Measurements from ENCODE around the gene SHROOM1.

Gene SHROOM1

GRCh38 chr5:132839426-132840301, 9.2 kb upstream of the SHROOM1 start:
- Mint-ChIP-seq H3K27ac (peak overlapping the region; percentile 65), H3K4me1 (ENCODE audit: low read depth) (peaks cover 29% of the 10 kb centered on the region), H3K9me3 (no peaks in the 10 kb centered on the region), H3K4me3 (no peak overlapping the region), H3K27me3 (no peaks in the 10 kb centered on the region), H3K36me3 (ENCODE audit: low read depth) (no peaks in the 10 kb centered on the region)
- intact Hi-C loops (cut with micrococcal nuclease): no loop called here

GRCh38 chr5:132838516-132839282, 8.3 kb upstream of the SHROOM1 start:
- no peaks in the 10 kb centered on the region for H3K27me3 Mint-ChIP-seq
- no peaks in the 10 kb centered on the region for H3K36me3 Mint-ChIP-seq (ENCODE audit: low read depth)
- H3K4me3 Mint-ChIP-seq: no peak overlapping the region
- no peaks in the 10 kb centered on the region for H3K9me3 Mint-ChIP-seq
- intact Hi-C loops (cut with micrococcal nuclease): no loop called here
- peaks cover 29% of the 10 kb centered on the region for H3K4me1 Mint-ChIP-seq (ENCODE audit: low read depth)
- no peak overlapping the region for H3K27ac Mint-ChIP-seq

GRCh38 chr5:132837868-132838267, 7.4 kb upstream of the SHROOM1 start:
- peaks cover 2% of the 10 kb centered on the region for H3K27me3 Mint-ChIP-seq
- peak overlapping the region; percentile 55 for H3K27ac Mint-ChIP-seq
- no peaks in the 10 kb centered on the region for H3K9me3 Mint-ChIP-seq
- intact Hi-C loops (cut with micrococcal nuclease): no loop called here
- no peaks in the 10 kb centered on the region for H3K36me3 Mint-ChIP-seq (ENCODE audit: low read depth)
- H3K4me1 Mint-ChIP-seq (ENCODE audit: low read depth): peaks cover 29% of the 10 kb centered on the region
- H3K4me3 Mint-ChIP-seq: no peak overlapping the region

GRCh38 chr5:132836852-132837251, 6.4 kb upstream of the SHROOM1 start:
- H3K4me1 Mint-ChIP-seq (ENCODE audit: low read depth): peaks cover 29% of the 10 kb centered on the region
- H3K27ac Mint-ChIP-seq: no peak overlapping the region
- no peak overlapping the region for H3K4me3 Mint-ChIP-seq
- no peaks in the 10 kb centered on the region for H3K9me3 Mint-ChIP-seq
- intact Hi-C loops (cut with micrococcal nuclease): no loop called here
- H3K27me3 Mint-ChIP-seq: peaks cover 7% of the 10 kb centered on the region
- H3K36me3 Mint-ChIP-seq (ENCODE audit: low read depth): no peaks in the 10 kb centered on the region

GRCh38 chr5:132834057-132834456, 3.6 kb upstream of the SHROOM1 start:
- Mint-ChIP-seq H3K27ac (no peak overlapping the region), H3K36me3 (ENCODE audit: low read depth) (peaks cover 6% of the 10 kb centered on the region), H3K9me3 (no peaks in the 10 kb centered on the region), H3K27me3 (peaks cover 30% of the 10 kb centered on the region), H3K4me1 (ENCODE audit: low read depth) (peaks cover 27% of the 10 kb centered on the region), H3K4me3 (no peak overlapping the region)
- intact Hi-C loops (cut with micrococcal nuclease): no loop called here

GRCh38 chr5:132832612-132833011, 2.2 kb upstream of the SHROOM1 start:
- intact Hi-C loops (cut with micrococcal nuclease): no loop called here
- Mint-ChIP-seq H3K27ac (no peak overlapping the region), H3K4me1 (ENCODE audit: low read depth) (peaks cover 22% of the 10 kb centered on the region), H3K9me3 (no peaks in the 10 kb centered on the region), H3K36me3 (ENCODE audit: low read depth) (peaks cover 6% of the 10 kb centered on the region), H3K27me3 (peaks cover 44% of the 10 kb centered on the region), H3K4me3 (no peak overlapping the region)

- Mint-ChIP-seq H3K36me3 (ENCODE audit: low read depth) (peaks cover 12% of the 10 kb centered on the region), H3K27me3 (peaks cover 57% of the 10 kb centered on the region), H3K4me3 (peak overlapping the region; percentile 96), H3K4me1 (ENCODE audit: low read depth) (peaks cover 22% of the 10 kb centered on the region), H3K27ac (peak overlapping the region; percentile 55), H3K9me3 (no peaks in the 10 kb centered on the region)
- intact Hi-C loops (cut with micrococcal nuclease): loop anchor here (2.0 kb wide), 1 partner anchor 32 kb away; no protein-coding TSS in a partner anchor
Measured at GRCh38 chr5:132831095-132831860, 831 bp upstream of the SHROOM1 start.

GRCh38 chr5:132829742-132830435, 558 bp downstream of the SHROOM1 start:
- Mint-ChIP-seq H3K27me3 (peaks cover 68% of the 10 kb centered on the region), H3K4me1 (ENCODE audit: low read depth) (peaks cover 28% of the 10 kb centered on the region)
- intact Hi-C loops (cut with micrococcal nuclease): loop anchor here (1.0 to 2.0 kb wide), 2 partner anchors 33 to 53 kb away; no protein-coding TSS in a partner anchor

GRCh38 chr5:132828846-132829494, 1.5 kb downstream of the SHROOM1 start:
- Mint-ChIP-seq H3K4me3 (peak overlapping the region; percentile 96), H3K9me3 (no peaks in the 10 kb centered on the region), H3K36me3 (ENCODE audit: low read depth) (peaks cover 21% of the 10 kb centered on the region), H3K4me1 (ENCODE audit: low read depth) (peaks cover 28% of the 10 kb centered on the region), H3K27ac (peak overlapping the region; percentile 77), H3K27me3 (peaks cover 77% of the 10 kb centered on the region)
- intact Hi-C loops (cut with micrococcal nuclease): no loop called here

More at GRCh38 chr5:132829742-132830435, 558 bp downstream of the SHROOM1 start:
- peak overlapping the region; percentile 77 for H3K27ac Mint-ChIP-seq
- H3K36me3 Mint-ChIP-seq (ENCODE audit: low read depth): peaks cover 16% of the 10 kb centered on the region
- peak overlapping the region; percentile 96 for H3K4me3 Mint-ChIP-seq
- no peaks in the 10 kb centered on the region for H3K9me3 Mint-ChIP-seq

GRCh38 chr5:132827943-132828673, 2.3 kb downstream of the SHROOM1 start:
- no peak overlapping the region for H3K27ac Mint-ChIP-seq
- H3K9me3 Mint-ChIP-seq: no peaks in the 10 kb centered on the region
- H3K27me3 Mint-ChIP-seq: peaks cover 84% of the 10 kb centered on the region
- intact Hi-C loops (cut with micrococcal nuclease): no loop called here
- peaks cover 32% of the 10 kb centered on the region for H3K4me1 Mint-ChIP-seq (ENCODE audit: low read depth)
- H3K36me3 Mint-ChIP-seq (ENCODE audit: low read depth): peaks cover 21% of the 10 kb centered on the region
- no peak overlapping the region for H3K4me3 Mint-ChIP-seq

- Mint-ChIP-seq H3K4me3 (no peak overlapping the region), H3K9me3 (no peaks in the 10 kb centered on the region), H3K27me3 (peaks cover 89% of the 10 kb centered on the region), H3K27ac (no peak overlapping the region), H3K4me1 (ENCODE audit: low read depth) (peaks cover 35% of the 10 kb centered on the region), H3K36me3 (ENCODE audit: low read depth) (peaks cover 21% of the 10 kb centered on the region)
- intact Hi-C loops (cut with micrococcal nuclease): no loop called here
Measured at GRCh38 chr5:132826424-132827082, 3.9 kb downstream of the SHROOM1 start.

- Mint-ChIP-seq H3K4me3 (no peak overlapping the region), H3K4me1 (ENCODE audit: low read depth) (peaks cover 29% of the 10 kb centered on the region), H3K36me3 (ENCODE audit: low read depth) (peaks cover 21% of the 10 kb centered on the region), H3K9me3 (no peaks in the 10 kb centered on the region), H3K27me3 (peaks cover 87% of the 10 kb centered on the region), H3K27ac (no peak overlapping the region)
- intact Hi-C loops (cut with micrococcal nuclease): no loop called here
Measured at GRCh38 chr5:132825834-132826391, 4.5 kb downstream of the SHROOM1 start.

All from dendritic cell treated with granulocyte-macrophage colony-stimulating factor and Interleukin-4, amounts not matched to agents 40 ng/mL and 50 ng/mL, for 4 days (primary cell).